GM10266 (cell line): ENCODE data around the gene P2RY6.

ENCODE experiments used
- DNase-seq: peaks from one replicate; pipeline ENCODE4 v3.0.0; 2012; ENCODE audit errors: extremely low spot score
- TF ChIP-seq, protein P1 (sequence below): IDR thresholded peaks from 2 replicates; pipeline ENCODE4 v1.5.1; 2012; ENCODE audit warnings: mild to moderate bottlenecking, low read depth; ENCODE audit not compliant: control insufficient read depth, insufficient read depth; ENCODE audit errors: missing control alignments

The P2RY6 gene

DNA sequence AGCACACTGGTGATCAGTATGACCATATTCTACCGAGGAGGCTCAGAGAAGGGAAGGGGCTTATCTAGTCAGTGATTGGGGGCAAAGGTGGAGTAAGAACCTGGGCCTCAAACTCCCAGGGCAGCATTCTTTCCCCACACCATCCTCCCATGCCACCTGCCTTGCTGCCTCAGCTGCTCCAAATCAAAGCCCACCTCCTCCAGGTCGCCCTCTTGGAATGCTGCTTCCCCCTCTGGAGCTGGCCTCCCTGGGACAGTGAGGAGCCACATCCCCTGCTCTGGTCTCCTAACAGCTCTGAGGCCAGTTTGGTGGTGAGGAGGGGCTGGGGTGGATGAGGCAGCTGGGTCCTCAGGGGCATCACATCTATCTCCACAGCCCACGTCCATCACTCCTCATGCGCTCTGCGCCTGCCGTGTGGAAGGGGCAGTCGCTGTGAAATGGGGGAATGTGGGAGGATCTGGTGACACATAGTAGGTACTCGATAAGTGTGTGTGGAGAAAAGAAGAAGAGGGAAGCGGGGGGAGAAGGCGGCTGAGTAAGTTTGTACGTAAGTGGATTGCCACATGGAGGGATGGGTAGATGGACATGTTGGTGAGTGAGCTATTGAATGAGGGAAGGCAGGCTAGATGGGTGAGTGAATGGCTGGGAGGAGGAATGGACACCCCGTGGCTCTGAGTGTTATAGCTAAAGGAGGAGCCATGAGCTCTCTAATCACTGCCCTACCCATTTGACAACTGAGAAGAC is 19.8 kb downstream of the P2RY6 start:
- no peak for DNase-seq
- TF ChIP-seq, protein P1, sequence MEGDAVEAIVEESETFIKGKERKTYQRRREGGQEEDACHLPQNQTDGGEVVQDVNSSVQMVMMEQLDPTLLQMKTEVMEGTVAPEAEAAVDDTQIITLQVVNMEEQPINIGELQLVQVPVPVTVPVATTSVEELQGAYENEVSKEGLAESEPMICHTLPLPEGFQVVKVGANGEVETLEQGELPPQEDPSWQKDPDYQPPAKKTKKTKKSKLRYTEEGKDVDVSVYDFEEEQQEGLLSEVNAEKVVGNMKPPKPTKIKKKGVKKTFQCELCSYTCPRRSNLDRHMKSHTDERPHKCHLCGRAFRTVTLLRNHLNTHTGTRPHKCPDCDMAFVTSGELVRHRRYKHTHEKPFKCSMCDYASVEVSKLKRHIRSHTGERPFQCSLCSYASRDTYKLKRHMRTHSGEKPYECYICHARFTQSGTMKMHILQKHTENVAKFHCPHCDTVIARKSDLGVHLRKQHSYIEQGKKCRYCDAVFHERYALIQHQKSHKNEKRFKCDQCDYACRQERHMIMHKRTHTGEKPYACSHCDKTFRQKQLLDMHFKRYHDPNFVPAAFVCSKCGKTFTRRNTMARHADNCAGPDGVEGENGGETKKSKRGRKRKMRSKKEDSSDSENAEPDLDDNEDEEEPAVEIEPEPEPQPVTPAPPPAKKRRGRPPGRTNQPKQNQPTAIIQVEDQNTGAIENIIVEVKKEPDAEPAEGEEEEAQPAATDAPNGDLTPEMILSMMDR = no peak

DNA sequence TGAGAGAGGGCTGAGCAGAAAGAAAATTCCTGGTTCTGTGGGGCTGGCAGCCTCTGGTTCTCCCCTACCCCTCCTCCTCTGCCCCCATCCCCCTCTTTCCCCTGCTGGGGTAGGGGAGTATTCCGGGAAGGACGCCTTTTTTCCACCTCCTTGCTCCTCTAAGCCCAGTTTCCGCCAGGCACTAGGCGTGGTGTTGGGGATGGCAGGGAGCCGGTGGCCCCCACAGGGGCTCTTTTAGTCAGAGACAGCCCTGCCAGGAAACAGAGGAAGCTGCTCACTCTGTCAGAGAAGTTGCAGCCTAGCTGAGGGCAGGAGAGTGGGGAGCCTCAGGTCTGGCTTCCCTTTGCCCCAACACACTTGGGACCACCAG is 20.4 kb downstream of the P2RY6 start:
- DNase-seq = no peak
- TF ChIP-seq, protein P1 = no peak

DNA sequence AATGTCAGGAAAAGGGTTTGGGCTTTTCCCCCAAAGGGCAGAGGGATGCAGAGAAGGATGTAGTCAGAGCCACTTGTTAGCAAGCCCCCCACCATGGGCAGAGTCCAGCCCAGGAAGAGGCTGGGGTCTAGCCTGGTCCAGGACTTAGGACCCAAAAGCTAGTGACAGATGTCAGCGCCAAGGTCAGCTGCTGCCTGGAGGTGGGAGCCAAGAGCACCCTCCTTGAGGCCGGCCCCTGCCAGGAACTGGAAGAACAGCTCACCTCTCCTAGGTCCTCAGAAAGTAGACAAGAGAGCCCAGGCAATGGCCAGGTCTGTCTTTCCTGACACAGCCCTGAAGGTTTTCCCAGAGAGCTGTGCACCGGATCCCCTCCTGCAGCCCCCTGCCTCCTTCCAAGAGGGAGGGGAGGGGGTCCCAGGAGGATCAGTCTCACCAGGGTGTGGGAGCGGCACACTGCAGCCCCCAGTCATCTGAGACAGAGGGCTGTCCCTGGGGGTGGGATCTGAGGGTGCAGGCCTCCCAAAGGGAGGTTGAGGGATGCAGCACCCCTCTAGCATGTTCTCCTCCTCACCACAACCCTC is 21.3 kb downstream of the P2RY6 start:
- DNase-seq = no peak
- TF ChIP-seq, protein P1 = no peak

DNA sequence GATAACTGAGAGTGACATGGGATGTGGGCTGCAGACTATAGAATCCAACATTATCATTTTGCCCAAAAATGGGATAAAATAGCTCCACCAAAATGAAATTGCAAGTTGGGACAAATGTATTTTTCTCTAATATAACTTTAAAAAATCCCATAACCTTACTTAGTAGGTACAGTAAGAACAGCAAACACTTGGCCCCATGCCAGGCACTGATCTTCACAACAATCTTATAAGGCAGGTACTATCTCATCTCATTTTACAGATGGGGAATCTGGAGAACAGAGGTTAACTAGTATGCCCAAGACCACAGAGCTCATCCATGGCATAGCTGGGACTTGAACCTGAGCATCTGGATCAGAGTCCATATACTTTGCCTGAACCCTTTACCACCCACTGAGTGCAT is 22.5 kb downstream of the P2RY6 start:
- no peak for DNase-seq
- TF ChIP-seq, protein P1 = no peak

DNA sequence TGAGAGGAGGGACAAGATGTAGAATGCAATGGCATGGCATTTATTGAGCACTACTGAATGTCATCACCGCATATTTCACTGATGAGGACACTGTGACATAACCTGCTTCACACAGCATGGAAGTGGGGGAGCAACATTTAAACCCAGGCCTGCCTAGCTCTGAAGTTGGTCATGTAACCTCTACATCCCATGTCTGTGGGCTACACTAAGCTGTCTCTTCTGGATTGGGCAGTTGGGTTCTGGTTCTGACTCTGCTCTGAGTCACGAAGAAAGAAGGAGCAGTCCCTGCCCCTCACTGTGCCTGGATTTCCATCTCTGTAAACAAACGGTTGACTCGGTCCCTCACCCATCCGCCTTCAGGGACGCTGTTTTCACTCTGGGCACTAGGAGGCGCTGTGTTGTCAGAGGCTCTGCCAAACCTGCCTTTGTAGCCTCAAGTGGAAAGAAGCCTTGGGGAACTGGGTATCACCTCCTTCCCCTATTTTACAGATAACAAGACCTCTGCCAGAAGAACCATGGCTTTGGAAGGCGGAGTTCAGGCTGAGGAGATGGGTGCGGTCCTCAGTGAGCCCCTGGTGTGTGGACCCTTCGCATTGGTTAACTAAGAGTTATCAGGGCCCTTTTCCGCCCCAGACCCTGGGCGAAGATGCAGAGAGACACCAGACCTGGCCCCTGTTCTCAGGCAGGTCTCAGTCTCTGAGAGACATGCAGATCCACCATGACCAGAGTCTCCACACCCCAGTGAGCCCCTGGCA is 23.3 kb downstream of the P2RY6 start:
- TF ChIP-seq, protein P1 = peak; percentile 99
- peak; percentile 83 for DNase-seq

DNA sequence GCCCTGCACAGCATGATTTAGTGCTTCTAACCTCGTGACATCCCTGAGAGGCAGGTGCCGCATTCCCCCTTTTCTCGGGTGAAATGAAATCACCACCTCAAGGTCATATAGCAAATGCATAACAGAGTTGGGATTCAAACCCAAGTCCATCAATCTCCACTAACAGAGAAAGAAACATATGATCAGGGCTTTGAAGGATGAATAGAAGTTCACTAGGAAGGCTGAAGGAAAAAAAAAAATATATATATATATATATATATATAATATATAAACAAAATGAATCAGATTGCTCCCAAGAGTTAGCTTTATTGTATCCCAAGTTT is 23.8 kb downstream of the P2RY6 start:
- DNase-seq = no peak
- TF ChIP-seq, protein P1 = no peak
